Osteocyte (in vitro differentiated cells): ENCODE results near the gene RTN4RL1. TPM values are rescaled to one million over a fixed set of nuclear protein-coding genes. Genes with fewer than 3 reads are reported as not detected.

Source experiments
- DNase-seq: peaks from one replicate; pipeline ENCODE4 v3.0.0; 2021; ENCODE audit warnings: mixed read lengths; ENCODE audit not compliant: unreplicated experiment; ENCODE audit errors: extremely low spot score
- H3K27ac Mint-ChIP-seq: one replicate; pipeline ENCODE4 v1.8.0; 2021; ENCODE audit warnings: mild to moderate bottlenecking, mixed read lengths; ENCODE audit not compliant: unreplicated experiment
- H3K27me3 Mint-ChIP-seq: one replicate; pipeline ENCODE4 v1.8.0; 2021; ENCODE audit warnings: mixed read lengths; ENCODE audit not compliant: unreplicated experiment
- H3K36me3 Mint-ChIP-seq: one replicate; pipeline ENCODE4 v1.8.0; 2021; ENCODE audit warnings: mixed read lengths; ENCODE audit not compliant: unreplicated experiment
- H3K4me1 Mint-ChIP-seq: one replicate; pipeline ENCODE4 v1.8.0; 2021; ENCODE audit warnings: mixed read lengths; ENCODE audit not compliant: unreplicated experiment
- H3K4me3 Mint-ChIP-seq: one replicate; pipeline ENCODE4 v1.8.0; 2021; ENCODE audit warnings: mild to moderate bottlenecking, moderate library complexity, mixed read lengths; ENCODE audit not compliant: unreplicated experiment
- H3K9me3 Mint-ChIP-seq: one replicate; pipeline ENCODE4 v1.8.0; 2021; ENCODE audit warnings: mixed read lengths; ENCODE audit not compliant: unreplicated experiment
- CTCF ChIP-seq: fragments of 200-600 bp; sonication (generic); IDR thresholded peaks from 2 replicates; pipeline ENCODE4 v1.5.0; 2021; ENCODE audit warnings: antibody characterized with exemption, mild to moderate bottlenecking, moderate library complexity
- total RNA-seq: library from RNA; stranded (reverse); gene quantifications from 2 replicates; pipeline ENCODE4 v1.2.1, GENCODE V29; 2021

Gene RTN4RL1
- total RNA-seq, 1 donor from 2014 or later, result 3.7 TPM

- Mint-ChIP-seq H3K27ac (peak overlapping the region; percentile 75), H3K9me3 (no peaks in the 10 kb centered on the region), H3K27me3 (no peaks in the 10 kb centered on the region), H3K4me3 (no peak overlapping the region), H3K36me3 (peaks cover 30% of the 10 kb centered on the region), H3K4me1 (peaks cover 59% of the 10 kb centered on the region)
- DNase-seq, result no peak
- TF ChIP-seq CTCF, result no peak
Measured at GRCh38 chr17:2062571-2063183, 37.5 kb upstream of the RTN4RL1 start.

GRCh38 chr17:2061441-2061958 is 36.4 kb upstream of the RTN4RL1 start:
- Mint-ChIP-seq H3K9me3 (no peaks in the 10 kb centered on the region), H3K4me3 (no peak overlapping the region), H3K4me1 (peaks cover 47% of the 10 kb centered on the region), H3K27ac (peak overlapping the region; percentile 75), H3K27me3 (no peaks in the 10 kb centered on the region), H3K36me3 (peaks cover 30% of the 10 kb centered on the region)
- no peak for DNase-seq
- TF ChIP-seq CTCF, result no peak

- peaks cover 30% of the 10 kb centered on the region for H3K36me3 Mint-ChIP-seq
Measured at GRCh38 chr17:2060681-2061440, 35.7 kb upstream of the RTN4RL1 start.

GRCh38 chr17:2060385-2060658 is 35.2 kb upstream of the RTN4RL1 start:
- DNase-seq, result no peak
- TF ChIP-seq CTCF, result no peak
- H3K9me3 Mint-ChIP-seq, result no peaks in the 10 kb centered on the region
- peak overlapping the region; percentile 44 for H3K27ac Mint-ChIP-seq
- no peaks in the 10 kb centered on the region for H3K27me3 Mint-ChIP-seq
- no peak overlapping the region for H3K4me3 Mint-ChIP-seq
- H3K36me3 Mint-ChIP-seq, result peaks cover 28% of the 10 kb centered on the region
- peaks cover 37% of the 10 kb centered on the region for H3K4me1 Mint-ChIP-seq

More at GRCh38 chr17:2060681-2061440, 35.7 kb upstream of the RTN4RL1 start:
- H3K9me3 Mint-ChIP-seq, result no peaks in the 10 kb centered on the region
- H3K4me1 Mint-ChIP-seq, result peaks cover 41% of the 10 kb centered on the region
- no peak for DNase-seq
- H3K27ac Mint-ChIP-seq, result no peak overlapping the region
- no peak for TF ChIP-seq CTCF
- no peaks in the 10 kb centered on the region for H3K27me3 Mint-ChIP-seq
- no peak overlapping the region for H3K4me3 Mint-ChIP-seq
